HL-60 (cell line): ENCODE data around the gene NIT1.

ENCODE experiments used
- DNase-seq, 2 experiments: peaks; one replicate each; pipeline ENCODE4 v3.0.0-alpha.2; 2010 to 2020; ENCODE audit warnings: low read depth in 1 of 2, low spot score in 1 of 2
- H3K27ac ChIP-seq: fragments of 250-450 bp; sonication (Bioruptor Pico); replicated peaks from 2 replicates; pipeline ENCODE4 v1.5.1; 2020; ENCODE audit warnings: mild to moderate bottlenecking, moderate library complexity
- H3K27me3 ChIP-seq: fragments of 250-450 bp; sonication (Bioruptor Pico); 2 replicates; pipeline ENCODE4 v1.5.1; 2021; ENCODE audit warnings: mild to moderate bottlenecking, moderate library complexity; ENCODE audit not compliant: insufficient read depth, poor library complexity, severe bottlenecking
- H3K4me3 ChIP-seq: replicated peaks from 2 replicates; pipeline ENCODE4 v1.5.1; 2011; ENCODE audit warnings: mild to moderate bottlenecking, control low read depth, low read length; ENCODE audit not compliant: insufficient read depth
- CTCF ChIP-seq: IDR thresholded peaks from one replicate; pipeline ENCODE4 v1.5.1; 2011; ENCODE audit warnings: low read length, control low read depth, inconsistent platforms; ENCODE audit not compliant: insufficient read depth
- GABPA ChIP-seq: IDR thresholded peaks from 2 replicates; pipeline ENCODE4 v1.6.1; 2012; ENCODE audit warnings: low read depth
- POLR2AphosphoS5 ChIP-seq: IDR thresholded peaks from 2 replicates; pipeline ENCODE4 v1.6.1; 2012; ENCODE audit warnings: low read depth
- REST ChIP-seq: IDR thresholded peaks from 2 replicates; pipeline ENCODE4 v1.6.1; 2012; ENCODE audit warnings: low read depth; ENCODE audit not compliant: insufficient replicate concordance
- SPI1 ChIP-seq: IDR thresholded peaks from 2 replicates; pipeline ENCODE4 v1.6.1; 2012; ENCODE audit warnings: low read depth, mild to moderate bottlenecking, borderline replicate concordance

The NIT1 gene

GRCh38 chr1:161089938-161090337, 28.0 kb upstream of the NIT1 start:
- DNase-seq, result no peak
- TF ChIP-seq SPI1, result no peak
- no peak for TF ChIP-seq REST
- no peak for TF ChIP-seq POLR2AphosphoS5
- no peak for TF ChIP-seq GABPA
- TF ChIP-seq CTCF, result no peak
- Histone ChIP-seq H3K4me3 (no peak overlapping the region), H3K27me3 (no peaks in the 10 kb centered on the region), H3K27ac (no peak overlapping the region)

- TF ChIP-seq REST (no peak), GABPA (no peak), POLR2AphosphoS5 (no peak), SPI1 (no peak), CTCF (no peak)
- Histone ChIP-seq H3K27me3 (no peaks in the 10 kb centered on the region), H3K27ac (no peak overlapping the region), H3K4me3 (no peak overlapping the region)
- no peak for DNase-seq
Measured at GRCh38 chr1:161090617-161091016, 27.3 kb upstream of the NIT1 start.

- Histone ChIP-seq H3K4me3 (no peak overlapping the region), H3K27me3 (no peaks in the 10 kb centered on the region), H3K27ac (no peak overlapping the region)
- no peak for DNase-seq
- TF ChIP-seq GABPA (no peak), POLR2AphosphoS5 (no peak), REST (no peak), CTCF (no peak), SPI1 (no peak)
Measured at GRCh38 chr1:161091093-161091492, 26.8 kb upstream of the NIT1 start.
